ENCODE results near the gene HOGA1. TPM values are rescaled to one million over a fixed set of nuclear protein-coding genes. Genes with fewer than 3 reads are reported as not detected.

Gene HOGA1
- total RNA-seq, 2 experiments from 2014 or later, result not detected

GRCh38 chr10:97583476-97583875 is 713 bp upstream of the HOGA1 start:
- ChIA-PET POLR2A (no interaction called here), CTCF (interaction anchor here (1.6 to 2.0 kb wide), 2 partner anchors 11 to 49 kb away, joined by 5 to 7 read pairs; no protein-coding TSS in a partner anchor)
- Mint-ChIP-seq H3K27ac (no peak overlapping the region), H3K27me3 (no peaks in the 10 kb centered on the region), H3K4me3 (no peak overlapping the region), H3K36me3 (ENCODE audit: low read depth) (no peaks in the 10 kb centered on the region), H3K9me3 (ENCODE audit: low read depth) (no peaks in the 10 kb centered on the region), H3K4me1 (no peaks in the 10 kb centered on the region)
- ATAC-seq (no peak), DNase-seq (no peak)
- intact Hi-C loops (cut with DNase I, micrococcal nuclease), result no loop called here

- intact Hi-C loops (cut with DNase I, micrococcal nuclease), result no loop called here
- ChIA-PET POLR2A (no interaction called here), CTCF (interaction anchor here (0.9 to 2.0 kb wide), 4 partner anchors 12 to 50 kb away, joined by 3 to 7 read pairs (median 4); partner anchors contain the start of gene ANKRD2)
- H3K4me3 Mint-ChIP-seq, result no peak overlapping the region
- H3K4me1 Mint-ChIP-seq, result no peaks in the 10 kb centered on the region
- H3K36me3 Mint-ChIP-seq (ENCODE audit: low read depth), result no peaks in the 10 kb centered on the region
- no peak for DNase-seq
- no peak for ATAC-seq
- H3K27ac Mint-ChIP-seq, result no peak overlapping the region
- H3K27me3 Mint-ChIP-seq, result no peaks in the 10 kb centered on the region
- no peaks in the 10 kb centered on the region for H3K9me3 Mint-ChIP-seq (ENCODE audit: low read depth)
These were observed 729 bp downstream of the HOGA1 start for GRCh38 chr10:97584798-97585438.

GRCh38 chr10:97585439-97585811 is 1.2 kb downstream of the HOGA1 start:
- CTCF ChIA-PET, result interaction anchor here (2.0 kb wide), 1 partner anchor 51 kb away, joined by 7 read pairs; no protein-coding TSS in a partner anchor

GRCh38 chr10:97587183-97587582 is 3.0 kb downstream of the HOGA1 start:
- no peaks in the 10 kb centered on the region for H3K4me1 Mint-ChIP-seq
- ATAC-seq (no peak), DNase-seq (no peak)
- intact Hi-C loops (cut with DNase I, micrococcal nuclease), result no loop called here
- no peaks in the 10 kb centered on the region for H3K27me3 Mint-ChIP-seq
- no peak overlapping the region for H3K27ac Mint-ChIP-seq
- H3K4me3 Mint-ChIP-seq, result no peak overlapping the region
- no peaks in the 10 kb centered on the region for H3K9me3 Mint-ChIP-seq (ENCODE audit: low read depth)
- ChIA-PET CTCF (interaction anchor here (0.6 kb wide), 1 partner anchor 15 kb away, joined by 3 read pairs; the partner anchor contains the start of gene ANKRD2), POLR2A (no interaction called here)
- H3K36me3 Mint-ChIP-seq (ENCODE audit: low read depth), result no peaks in the 10 kb centered on the region

More at GRCh38 chr10:97585439-97585811, 1.2 kb downstream of the HOGA1 start:
- Mint-ChIP-seq H3K36me3 (ENCODE audit: low read depth) (no peaks in the 10 kb centered on the region), H3K27me3 (no peaks in the 10 kb centered on the region), H3K9me3 (ENCODE audit: low read depth) (no peaks in the 10 kb centered on the region), H3K27ac (no peak overlapping the region), H3K4me1 (no peaks in the 10 kb centered on the region), H3K4me3 (no peak overlapping the region)
- POLR2A ChIA-PET, result no interaction called here
- ATAC-seq (no peak), DNase-seq (no peak)
- intact Hi-C loops (cut with DNase I, micrococcal nuclease), result no loop called here

DNA sequence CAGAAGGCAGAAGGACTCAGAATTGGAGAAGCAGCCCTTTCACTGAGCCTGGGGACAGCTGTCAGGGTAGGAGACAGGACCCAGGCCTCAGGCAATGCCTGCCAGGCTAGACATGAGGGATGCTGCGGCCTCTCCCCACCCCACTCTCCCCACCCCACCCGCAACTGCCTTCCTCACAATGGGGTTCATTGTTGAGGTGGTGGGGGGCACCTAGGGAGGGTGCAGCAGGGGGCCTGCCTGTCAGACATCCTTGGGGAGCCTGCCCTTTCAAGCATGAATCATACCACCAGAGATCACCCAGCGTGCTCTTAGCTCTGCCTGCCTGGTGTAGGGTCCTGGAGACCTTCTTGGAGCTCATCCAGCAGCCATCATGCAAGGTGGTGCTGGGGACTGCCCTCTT is 5.3 kb downstream of the HOGA1 start, which contains the start of gene C10orf62:
C10orf62 (plus strand) TSS at position 243 of the 400 bp plus-strand sequence. CDS start 177 bp downstream, outside the sequence.
- POLR2A ChIA-PET, result no interaction called here

GRCh38 chr10:97590082-97590747 is 6.0 kb downstream of the HOGA1 start:
- ATAC-seq (no peak), DNase-seq (peak; percentile 18)
- ChIA-PET CTCF (interaction anchor here (0.5 kb wide), 1 partner anchor 51 kb away, joined by 3 read pairs; no protein-coding TSS in a partner anchor), POLR2A (no interaction called here)
- H3K9me3 Mint-ChIP-seq (ENCODE audit: low read depth), result no peaks in the 10 kb centered on the region
- H3K4me1 Mint-ChIP-seq, result no peaks in the 10 kb centered on the region
- H3K4me3 Mint-ChIP-seq, result no peak overlapping the region
- H3K36me3 Mint-ChIP-seq (ENCODE audit: low read depth), result no peaks in the 10 kb centered on the region
- intact Hi-C loops (cut with DNase I, micrococcal nuclease), result no loop called here
- H3K27me3 Mint-ChIP-seq, result no peaks in the 10 kb centered on the region
- H3K27ac Mint-ChIP-seq, result no peak overlapping the region

More for the DNA sequence above, 5.3 kb downstream of the HOGA1 start, which contains the start of gene C10orf62:
- no peak within 1 kb of the TSS for H3K4me3 Mint-ChIP-seq
- intact Hi-C loops (cut with DNase I, micrococcal nuclease), result no loop called here
- CTCF ChIA-PET, result interaction anchor here (0.9 kb wide), 1 partner anchor 52 kb away, joined by 3 read pairs; no protein-coding TSS in a partner anchor
- H3K27ac Mint-ChIP-seq, result no peak within 1 kb of the TSS
- no peaks in the 10 kb centered on the region for H3K27me3 Mint-ChIP-seq
- ATAC-seq (no peak), DNase-seq (no peak)
- H3K36me3 Mint-ChIP-seq (ENCODE audit: low read depth), result no peaks in the 10 kb centered on the region
- no peaks in the 10 kb centered on the region for H3K9me3 Mint-ChIP-seq (ENCODE audit: low read depth)
- no peaks in the 10 kb centered on the region for H3K4me1 Mint-ChIP-seq

- ChIA-PET POLR2A (no interaction called here), CTCF (interaction anchor here (0.7 kb wide), 1 partner anchor 19 kb away, joined by 3 read pairs; no protein-coding TSS in a partner anchor)
- Mint-ChIP-seq H3K36me3 (ENCODE audit: low read depth) (no peaks in the 10 kb centered on the region), H3K27ac (no peak overlapping the region), H3K4me1 (no peaks in the 10 kb centered on the region), H3K4me3 (no peak overlapping the region), H3K27me3 (no peaks in the 10 kb centered on the region), H3K9me3 (ENCODE audit: low read depth) (no peaks in the 10 kb centered on the region)
- ATAC-seq (no peak), DNase-seq (no peak)
- intact Hi-C loops (cut with DNase I, micrococcal nuclease), result no loop called here
These were observed 6.7 kb downstream of the HOGA1 start for GRCh38 chr10:97590748-97591495.

GRCh38 chr10:97593421-97593820 is 9.2 kb downstream of the HOGA1 start:
- H3K36me3 Mint-ChIP-seq (ENCODE audit: low read depth), result no peaks in the 10 kb centered on the region
- ATAC-seq (no peak), DNase-seq (no peak)
- H3K4me3 Mint-ChIP-seq, result no peak overlapping the region
- ChIA-PET CTCF (interaction anchor here (0.6 to 0.7 kb wide), 4 partner anchors 22 to 125 kb away, joined by 3 read pairs; no protein-coding TSS in a partner anchor), POLR2A (no interaction called here)
- no peaks in the 10 kb centered on the region for H3K9me3 Mint-ChIP-seq (ENCODE audit: low read depth)
- H3K27ac Mint-ChIP-seq, result no peak overlapping the region
- no peaks in the 10 kb centered on the region for H3K27me3 Mint-ChIP-seq
- H3K4me1 Mint-ChIP-seq, result no peaks in the 10 kb centered on the region
- intact Hi-C loops (cut with DNase I, micrococcal nuclease), result no loop called here

GRCh38 chr10:97596101-97597082 is 12.2 kb downstream of the HOGA1 start:
- Mint-ChIP-seq H3K36me3 (ENCODE audit: low read depth) (no peaks in the 10 kb centered on the region), H3K27ac (no peak overlapping the region), H3K27me3 (no peaks in the 10 kb centered on the region), H3K9me3 (ENCODE audit: low read depth) (no peaks in the 10 kb centered on the region), H3K4me1 (no peaks in the 10 kb centered on the region), H3K4me3 (no peak overlapping the region)
- DNase-seq (no peak), ATAC-seq (no peak)
- POLR2A ChIA-PET, result no interaction called here
- CTCF ChIA-PET, result interaction anchor here (0.5 to 0.6 kb wide), 3 partner anchors 17 to 273 kb away, joined by 3 to 4 read pairs (median 4); partner anchors contain the start of gene AVPI1
- intact Hi-C loops (cut with DNase I, micrococcal nuclease), result no loop called here

DNA sequence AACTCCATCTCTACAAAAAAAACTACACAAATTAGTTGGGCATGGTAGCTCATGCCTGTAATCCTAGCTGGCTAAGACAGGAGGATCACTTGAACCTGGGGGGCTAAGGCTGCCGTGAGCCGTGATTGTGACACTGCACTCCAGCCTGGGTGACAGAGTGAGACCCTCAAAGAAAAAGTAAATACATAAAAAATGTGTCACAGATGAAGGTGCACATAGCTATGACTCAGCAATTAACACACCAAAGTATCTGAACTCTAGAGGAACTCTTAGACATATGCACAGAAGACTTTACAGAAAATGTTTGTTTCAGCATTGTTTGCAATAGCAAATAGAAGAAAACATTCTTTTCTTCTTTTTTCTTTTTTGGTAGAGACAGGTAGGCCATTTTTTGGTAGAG is 13.6 kb downstream of the HOGA1 start:
- Mint-ChIP-seq H3K4me1 (no peaks in the 10 kb centered on the region), H3K27ac (no peak overlapping the region), H3K27me3 (no peaks in the 10 kb centered on the region), H3K9me3 (ENCODE audit: low read depth) (no peaks in the 10 kb centered on the region), H3K36me3 (ENCODE audit: low read depth) (no peaks in the 10 kb centered on the region), H3K4me3 (no peak overlapping the region)
- DNase-seq, result no peak
- ChIA-PET CTCF (interaction anchor here (0.8 to 1.4 kb wide), 4 partner anchors 11 to 387 kb away, joined by 3 to 4 read pairs (median 3); no protein-coding TSS in a partner anchor), POLR2A (no interaction called here)
- intact Hi-C loops (cut with DNase I, micrococcal nuclease), result no loop called here
- no peak for ATAC-seq

All from activated CD4-positive, alpha-beta T cell treated with anti-CD3 and anti-CD28 coated beads for 36 hours (primary cell).